ENCODE results near the gene RNF145.
"Not testable (repeated sequence)": the region's sequence is repeated elsewhere in the genome, so short reads cannot be mapped to it uniquely, and the experiment has no call there.

RNF145 gene

DNA sequence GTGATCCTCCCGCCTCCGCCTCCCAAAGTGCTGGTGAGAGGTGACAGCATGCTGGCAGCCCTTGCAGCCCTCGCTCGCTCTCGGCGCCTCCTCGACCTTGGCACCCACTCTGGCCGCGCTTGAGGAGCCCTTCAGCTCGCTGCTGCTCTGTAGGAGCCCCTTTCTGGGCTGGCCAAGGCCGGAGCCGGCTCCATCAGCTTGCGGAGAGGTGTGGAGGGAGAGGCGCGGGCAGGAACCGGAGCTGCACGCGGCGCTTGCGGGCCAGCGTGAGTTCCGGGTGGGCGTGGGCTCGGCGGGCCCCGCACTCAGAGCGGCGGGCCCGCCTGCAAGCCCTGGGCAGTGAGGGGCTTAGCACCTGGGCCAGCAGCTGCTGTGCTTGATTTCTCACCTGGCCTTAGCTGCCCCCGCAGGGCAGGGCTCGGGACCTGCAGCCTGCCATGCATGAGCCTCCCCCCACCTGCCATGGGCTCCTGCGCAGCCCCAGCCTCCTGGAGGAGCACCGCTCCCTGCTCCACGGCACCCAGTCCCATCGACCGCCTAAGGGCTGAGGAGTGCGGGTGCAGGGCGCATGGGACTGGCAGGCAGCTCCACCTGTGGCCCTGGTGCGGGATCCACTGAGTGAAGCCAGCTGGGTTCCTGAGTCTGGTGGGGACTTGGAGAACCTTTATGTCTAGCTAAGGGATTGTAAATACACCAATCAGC is 90.2 kb downstream of the RNF145 start:
- DNase-seq (ENCODE audit: low read depth in 2 of 2) = not testable (repeated sequence)

DNA sequence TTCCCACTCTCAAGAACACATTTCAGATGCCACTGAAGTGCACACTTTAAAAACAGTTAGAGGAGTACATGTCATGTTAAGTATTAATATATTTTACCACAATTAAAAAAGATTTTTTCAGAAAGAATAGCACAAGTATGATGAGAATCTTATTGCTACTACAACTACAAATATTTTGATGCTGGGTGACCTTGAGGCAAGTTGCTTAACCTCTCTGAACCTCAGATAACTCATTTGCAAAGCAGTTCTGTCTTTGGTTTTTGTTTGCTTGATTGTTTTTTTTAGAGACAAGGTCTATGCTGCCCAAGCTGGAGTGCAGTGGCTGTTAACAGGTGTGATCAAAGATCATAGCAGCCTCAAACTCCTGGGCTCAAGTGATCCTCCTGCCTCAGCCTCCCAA is 95.9 kb downstream of the RNF145 start:
- no peak for DNase-seq (ENCODE audit: low read depth in 2 of 2)

- no peak for DNase-seq (ENCODE audit: low read depth in 2 of 2)
Measured at GRCh38 chr5:159112436-159112835, 96.9 kb downstream of the RNF145 start.

Measured in fibroblast of skin of left quadriceps (primary cell).